Osteocyte (in vitro differentiated cells): ENCODE data around the gene AVPR1B. TPM values are rescaled to one million over a fixed set of nuclear protein-coding genes. Genes with fewer than 3 reads are reported as not detected.

Source experiments
- DNase-seq: peaks from one replicate; pipeline ENCODE4 v3.0.0; 2021; ENCODE audit warnings: mixed read lengths; ENCODE audit not compliant: unreplicated experiment; ENCODE audit errors: extremely low spot score
- H3K27ac Mint-ChIP-seq: one replicate; pipeline ENCODE4 v1.8.0; 2021; ENCODE audit warnings: mild to moderate bottlenecking, mixed read lengths; ENCODE audit not compliant: unreplicated experiment
- H3K27me3 Mint-ChIP-seq: one replicate; pipeline ENCODE4 v1.8.0; 2021; ENCODE audit warnings: mixed read lengths; ENCODE audit not compliant: unreplicated experiment
- H3K36me3 Mint-ChIP-seq: one replicate; pipeline ENCODE4 v1.8.0; 2021; ENCODE audit warnings: mixed read lengths; ENCODE audit not compliant: unreplicated experiment
- H3K4me1 Mint-ChIP-seq: one replicate; pipeline ENCODE4 v1.8.0; 2021; ENCODE audit warnings: mixed read lengths; ENCODE audit not compliant: unreplicated experiment
- H3K4me3 Mint-ChIP-seq: one replicate; pipeline ENCODE4 v1.8.0; 2021; ENCODE audit warnings: mild to moderate bottlenecking, moderate library complexity, mixed read lengths; ENCODE audit not compliant: unreplicated experiment
- H3K9me3 Mint-ChIP-seq: one replicate; pipeline ENCODE4 v1.8.0; 2021; ENCODE audit warnings: mixed read lengths; ENCODE audit not compliant: unreplicated experiment
- long read RNA-seq: library from polyadenylated mRNA; unstranded; transcript quantifications from one replicate; pipeline ENCODE4 v2.0.0, GENCODE V29; 2021
- total RNA-seq: library from RNA; stranded (reverse); gene quantifications from 2 replicates; pipeline ENCODE4 v1.2.1, GENCODE V29; 2021
- TF ChIP-seq, protein P1 (sequence below): fragments of 200-600 bp; sonication (generic); IDR thresholded peaks from 2 replicates; pipeline ENCODE4 v1.5.0; 2021; ENCODE audit warnings: antibody characterized with exemption, mild to moderate bottlenecking, moderate library complexity

Gene AVPR1B, protein sequence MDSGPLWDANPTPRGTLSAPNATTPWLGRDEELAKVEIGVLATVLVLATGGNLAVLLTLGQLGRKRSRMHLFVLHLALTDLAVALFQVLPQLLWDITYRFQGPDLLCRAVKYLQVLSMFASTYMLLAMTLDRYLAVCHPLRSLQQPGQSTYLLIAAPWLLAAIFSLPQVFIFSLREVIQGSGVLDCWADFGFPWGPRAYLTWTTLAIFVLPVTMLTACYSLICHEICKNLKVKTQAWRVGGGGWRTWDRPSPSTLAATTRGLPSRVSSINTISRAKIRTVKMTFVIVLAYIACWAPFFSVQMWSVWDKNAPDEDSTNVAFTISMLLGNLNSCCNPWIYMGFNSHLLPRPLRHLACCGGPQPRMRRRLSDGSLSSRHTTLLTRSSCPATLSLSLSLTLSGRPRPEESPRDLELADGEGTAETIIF
- not detected in 2 replicates for total RNA-seq
- long read RNA-seq = 0 reads

DNA sequence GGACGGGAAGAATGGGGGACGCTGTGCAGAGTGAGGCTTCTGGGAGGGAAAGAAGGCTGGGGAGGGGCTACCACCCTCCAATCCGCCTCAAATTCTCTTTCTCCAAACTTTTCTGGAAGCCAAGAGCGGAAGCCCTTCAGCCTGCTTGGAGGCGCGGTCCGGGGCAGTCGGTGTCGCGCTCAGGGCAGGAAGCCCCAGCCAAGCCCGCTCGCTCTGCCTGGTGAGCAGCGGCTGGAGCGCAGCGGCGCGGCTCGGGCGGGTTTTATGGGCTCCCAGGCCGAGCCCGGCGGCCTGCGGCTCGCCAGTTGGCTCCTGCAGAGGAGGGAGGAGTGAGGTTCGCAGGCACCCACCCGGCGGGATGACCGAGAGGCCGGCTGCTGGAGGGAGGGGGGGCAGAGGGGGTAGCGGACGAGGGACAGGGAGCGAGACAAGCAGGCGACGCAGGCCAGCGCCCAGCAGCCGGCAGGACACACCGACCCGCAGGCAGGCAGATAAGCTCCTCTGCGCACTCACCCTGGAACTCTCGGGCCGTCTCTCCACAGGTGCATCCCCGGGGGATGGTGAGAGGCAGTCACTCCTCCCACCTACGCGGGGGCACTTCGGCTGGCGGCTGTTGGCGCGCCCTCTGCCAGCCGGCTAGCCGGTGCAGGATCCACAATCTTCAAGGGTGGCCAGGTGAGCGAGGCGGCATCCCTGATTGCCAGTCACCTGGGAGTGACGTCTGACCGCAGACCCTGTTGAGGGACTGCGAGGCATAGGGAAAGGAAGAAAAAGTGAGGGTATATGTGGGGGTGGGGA lies at the start of gene AVPR1B:
TSS of gene AVPR1B (minus strand) at position 238 of the 798 bp plus-strand sequence. CDS start 498 bp downstream, outside the sequence.
- Mint-ChIP-seq H3K9me3 (peaks cover 21% of the 10 kb centered on the region), H3K36me3 (no peaks in the 10 kb centered on the region), H3K4me3 (peak within 1 kb of the TSS; percentile 67), H3K27ac (no peak within 1 kb of the TSS), H3K4me1 (peaks cover 9% of the 10 kb centered on the region), H3K27me3 (peaks cover 57% of the 10 kb centered on the region)
- peak; percentile 84 for DNase-seq
- TF ChIP-seq, protein P1, sequence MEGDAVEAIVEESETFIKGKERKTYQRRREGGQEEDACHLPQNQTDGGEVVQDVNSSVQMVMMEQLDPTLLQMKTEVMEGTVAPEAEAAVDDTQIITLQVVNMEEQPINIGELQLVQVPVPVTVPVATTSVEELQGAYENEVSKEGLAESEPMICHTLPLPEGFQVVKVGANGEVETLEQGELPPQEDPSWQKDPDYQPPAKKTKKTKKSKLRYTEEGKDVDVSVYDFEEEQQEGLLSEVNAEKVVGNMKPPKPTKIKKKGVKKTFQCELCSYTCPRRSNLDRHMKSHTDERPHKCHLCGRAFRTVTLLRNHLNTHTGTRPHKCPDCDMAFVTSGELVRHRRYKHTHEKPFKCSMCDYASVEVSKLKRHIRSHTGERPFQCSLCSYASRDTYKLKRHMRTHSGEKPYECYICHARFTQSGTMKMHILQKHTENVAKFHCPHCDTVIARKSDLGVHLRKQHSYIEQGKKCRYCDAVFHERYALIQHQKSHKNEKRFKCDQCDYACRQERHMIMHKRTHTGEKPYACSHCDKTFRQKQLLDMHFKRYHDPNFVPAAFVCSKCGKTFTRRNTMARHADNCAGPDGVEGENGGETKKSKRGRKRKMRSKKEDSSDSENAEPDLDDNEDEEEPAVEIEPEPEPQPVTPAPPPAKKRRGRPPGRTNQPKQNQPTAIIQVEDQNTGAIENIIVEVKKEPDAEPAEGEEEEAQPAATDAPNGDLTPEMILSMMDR = no peak

DNA sequence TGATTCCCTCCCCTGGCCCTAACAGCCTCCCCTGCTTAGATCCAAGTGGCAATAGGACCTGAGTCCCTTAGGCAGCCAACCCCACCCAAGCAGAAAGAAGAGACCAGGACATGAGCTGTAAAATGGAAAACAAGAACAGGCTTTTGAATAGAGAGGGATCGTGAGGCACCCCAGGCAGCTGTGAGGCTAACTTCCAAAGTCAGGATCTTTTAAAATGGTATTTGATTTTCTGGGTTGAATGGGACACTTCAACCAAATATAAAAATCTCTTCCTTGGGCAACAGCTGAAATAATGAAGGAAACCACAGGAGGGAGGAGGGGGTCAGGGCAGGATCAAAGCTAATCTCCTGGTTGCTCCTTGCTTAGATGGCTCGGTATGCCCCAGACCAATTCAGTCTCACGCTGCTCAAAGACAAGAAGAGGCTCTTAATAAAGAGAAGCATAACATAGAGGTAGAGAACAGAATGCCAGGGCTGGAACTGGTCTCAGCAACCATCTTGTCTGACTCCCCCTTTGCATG lies 28.6 kb upstream of the AVPR1B start:
- Mint-ChIP-seq H3K4me3 (no peak overlapping the region), H3K27ac (no peak overlapping the region), H3K4me1 (no peaks in the 10 kb centered on the region), H3K36me3 (no peaks in the 10 kb centered on the region), H3K9me3 (no peaks in the 10 kb centered on the region), H3K27me3 (peaks cover 57% of the 10 kb centered on the region)
- DNase-seq = no peak
- TF ChIP-seq, protein P1 = no peak

DNA sequence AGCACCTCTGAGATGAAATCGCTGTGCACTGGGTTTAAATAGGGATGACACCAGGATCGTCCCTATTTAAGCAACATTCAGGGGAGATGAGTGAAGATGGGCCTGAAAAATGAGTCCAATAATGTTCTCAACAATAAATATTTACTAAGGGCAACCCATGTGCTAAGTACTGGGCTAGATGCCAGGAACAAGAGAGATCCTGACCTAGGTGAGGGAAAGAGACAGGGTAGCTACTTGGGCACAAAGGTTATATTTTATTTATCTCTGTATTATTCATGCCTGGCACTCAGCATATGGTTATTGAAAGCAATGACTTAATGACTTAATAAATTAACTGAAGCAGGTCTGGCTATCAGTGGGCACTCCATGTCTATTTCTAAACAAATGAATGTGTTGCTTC lies 27.4 kb upstream of the AVPR1B start:
- DNase-seq = no peak
- Mint-ChIP-seq H3K36me3 (no peaks in the 10 kb centered on the region), H3K27ac (no peak overlapping the region), H3K9me3 (no peaks in the 10 kb centered on the region), H3K27me3 (peaks cover 69% of the 10 kb centered on the region), H3K4me3 (no peak overlapping the region), H3K4me1 (no peaks in the 10 kb centered on the region)
- TF ChIP-seq, protein P1 = no peak

GRCh38 chr1:206143537-206144172 lies 26.5 kb upstream of the AVPR1B start:
- no peaks in the 10 kb centered on the region for H3K9me3 Mint-ChIP-seq
- TF ChIP-seq, protein P1 = no peak
- H3K4me1 Mint-ChIP-seq = no peaks in the 10 kb centered on the region
- H3K36me3 Mint-ChIP-seq = no peaks in the 10 kb centered on the region
- peaks cover 76% of the 10 kb centered on the region for H3K27me3 Mint-ChIP-seq
- DNase-seq = no peak
- H3K4me3 Mint-ChIP-seq = no peak overlapping the region
- H3K27ac Mint-ChIP-seq = no peak overlapping the region
